PC-3 (cell line): Measurements from ENCODE around the gene HTT-AS. TPM values are rescaled to one million over a fixed set of nuclear protein-coding genes. Genes with fewer than 3 reads are reported as not detected.

ENCODE experiments used
- ATAC-seq: fragments of 200-7000 bp; cut with Tn5 transposase; 2 replicates; pipeline ENCODE4 v1.9.1; 2020; ENCODE audit warnings: mild to moderate bottlenecking, moderate library complexity
- BruUV-seq: library from RNA; stranded (reverse); fragments of 400-500 nt; replicated peaks from 2 replicates; lab custom pipeline; 2021; lab: Mats Ljungman, UMichigan
- CTCF ChIA-PET: fragments of 300-600 bp; sonication (Branson Sonifier 250); formaldehyde crosslinking; loops from one replicate; lab custom pipeline; 2022; ENCODE audit warnings: antibody characterized with exemption; lab: Charles Lee
- POLR2A ChIA-PET: fragments of 300-600 bp; sonication (Branson Sonifier 250); formaldehyde crosslinking; loops from one replicate; lab custom pipeline; 2022; ENCODE audit warnings: antibody characterized with exemption; ENCODE audit not compliant: unreplicated experiment; lab: Charles Lee
- DNase-seq: peaks from one replicate; pipeline ENCODE4 v3.0.0-alpha.2; 2015
- H2AFZ ChIP-seq: fragments of 300-600 bp; sonication (generic); 2 replicates; pipeline ENCODE4 v1.6.0; 2016; ENCODE audit warnings: antibody characterized with exemption, low read length
- H3F3A ChIP-seq: fragments of 300-600 bp; sonication (generic); one replicate; pipeline ENCODE4 v1.6.0; 2017; ENCODE audit warnings: antibody characterized with exemption, low read length, control low read depth, mild to moderate bottlenecking; ENCODE audit not compliant: unreplicated experiment
- H3K27ac ChIP-seq: fragments of 300-600 bp; sonication (generic); 2 replicates; pipeline ENCODE4 v1.5.1; 2016; ENCODE audit warnings: mild to moderate bottlenecking, low read length
- H3K27me3 ChIP-seq: fragments of 300-600 bp; sonication (generic); 2 replicates; pipeline ENCODE4 v1.6.1; 2016; ENCODE audit warnings: low read length, mixed read lengths
- H3K36me3 ChIP-seq: fragments of 300-600 bp; sonication (generic); 2 replicates; pipeline ENCODE4 v1.6.1; 2016; ENCODE audit warnings: low read depth, mixed run types, low read length, mixed read lengths
- H3K4me1 ChIP-seq: fragments of 300-600 bp; sonication (generic); 2 replicates; pipeline ENCODE4 v1.5.1; 2016; ENCODE audit warnings: low read length; ENCODE audit not compliant: insufficient read depth
- H3K4me2 ChIP-seq: fragments of 300-600 bp; sonication (generic); 2 replicates; pipeline ENCODE4 v1.6.0; 2016; ENCODE audit warnings: low read length
- H3K4me3 ChIP-seq: fragments of 300-600 bp; sonication (generic); 2 replicates; pipeline ENCODE4 v1.5.1; 2016; ENCODE audit warnings: mild to moderate bottlenecking, low read length, mixed read lengths
- H3K79me2 ChIP-seq: fragments of 300-600 bp; sonication (generic); 2 replicates; pipeline ENCODE4 v1.6.1; 2017; ENCODE audit warnings: low read length, mixed read lengths
- H3K9ac ChIP-seq: fragments of 300-600 bp; sonication (generic); 2 replicates; pipeline ENCODE4 v1.6.0; 2016; ENCODE audit warnings: mild to moderate bottlenecking, low read length
- H3K9me2 ChIP-seq: fragments of 300-600 bp; sonication (generic); replicated peaks from 2 replicates; pipeline ENCODE4 v1.6.1; 2016; ENCODE audit warnings: mixed run types, low read length, mixed read lengths
- H3K9me3 ChIP-seq: fragments of 300-600 bp; sonication (generic); 2 replicates; pipeline ENCODE4 v1.6.1; 2016; ENCODE audit warnings: low read length, mixed read lengths
- H4K20me1 ChIP-seq: fragments of 300-600 bp; sonication (generic); 2 replicates; pipeline ENCODE4 v1.6.1; 2016; ENCODE audit warnings: low read length, mixed read lengths
- CTCF ChIP-seq: fragments of 300-600 bp; sonication (generic); conservative IDR thresholded peaks from 2 replicates; pipeline ENCODE4 v1.5.1; 2017; ENCODE audit warnings: antibody characterized with exemption, low read depth, mild to moderate bottlenecking, low read length
- EZH2 ChIP-seq: fragments of 300-600 bp; sonication (generic); IDR thresholded peaks from one replicate; pipeline ENCODE4 v1.6.1; 2017; ENCODE audit warnings: antibody characterized with exemption, mild to moderate bottlenecking, low read length; ENCODE audit not compliant: unreplicated experiment
- EZH2phosphoT487 ChIP-seq: fragments of 300-600 bp; sonication (generic); IDR thresholded peaks from 2 replicates; pipeline ENCODE4 v1.6.1; 2018; ENCODE audit warnings: mild to moderate bottlenecking, antibody characterized with exemption, low read length, borderline replicate concordance
- intact Hi-C: fragments of 100-400 bp; cut with micrococcal nuclease; formaldehyde crosslinking; loops from 2 replicates; pipeline ENCODE4 v1.9.0; 2023
- total RNA-seq: library from RNA; depleted of rRNA; stranded (reverse); fragments of >200 nt; gene quantifications from 2 replicates; pipeline ENCODE4 v1.2.3, GENCODE V29; 2014

The HTT-AS gene
- total RNA-seq, 1 experiment from 2014 or later: not detected

DNA sequence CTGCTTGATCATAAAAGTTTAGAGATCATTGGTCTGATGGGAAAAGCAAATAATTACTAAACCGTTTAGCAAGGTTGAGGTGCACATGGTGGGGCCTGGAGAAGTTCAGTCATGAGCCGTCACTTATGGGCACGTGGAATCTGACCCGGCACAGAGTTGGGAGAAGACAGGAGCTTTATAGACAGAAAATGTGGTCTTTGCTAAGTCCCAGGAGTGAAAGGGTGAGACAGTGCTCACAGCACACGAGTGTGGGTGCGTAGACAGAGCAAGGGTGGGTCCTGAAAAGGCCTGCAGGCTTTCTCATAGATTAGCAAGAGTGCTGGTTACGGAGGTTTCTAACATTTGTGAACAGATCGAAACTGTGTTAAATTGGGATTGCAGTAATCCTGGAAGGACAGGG is 44.0 kb upstream of the HTT-AS start:
- CTCF ChIA-PET: no interaction called here
- Histone ChIP-seq H3K36me3 (peaks cover 20% of the 10 kb centered on the region; the same call in 1 of the 2 replicates), H3K9me2 (no peaks in the 10 kb centered on the region), H3K4me3 (no peak overlapping the region), H3K27ac (no peak overlapping the region), H4K20me1 (no peaks in the 10 kb centered on the region), H3K4me1 (no peaks in the 10 kb centered on the region), H3K9ac (no peak overlapping the region), H3K27me3 (no peaks in the 10 kb centered on the region), H3K4me2 (no peak overlapping the region), H3K79me2 (no peaks in the 10 kb centered on the region), H3K9me3 (no peaks in the 10 kb centered on the region), H3F3A (no peaks in the 10 kb centered on the region), H2AFZ (no peak overlapping the region)
- POLR2A ChIA-PET: no interaction called here
- intact Hi-C loops: no loop called here
- no peak for ATAC-seq
- no peak for DNase-seq
- TF ChIP-seq EZH2 (no peak), CTCF (no peak), EZH2phosphoT487 (no peak)
- no TSS peak for BruUV-seq

DNA sequence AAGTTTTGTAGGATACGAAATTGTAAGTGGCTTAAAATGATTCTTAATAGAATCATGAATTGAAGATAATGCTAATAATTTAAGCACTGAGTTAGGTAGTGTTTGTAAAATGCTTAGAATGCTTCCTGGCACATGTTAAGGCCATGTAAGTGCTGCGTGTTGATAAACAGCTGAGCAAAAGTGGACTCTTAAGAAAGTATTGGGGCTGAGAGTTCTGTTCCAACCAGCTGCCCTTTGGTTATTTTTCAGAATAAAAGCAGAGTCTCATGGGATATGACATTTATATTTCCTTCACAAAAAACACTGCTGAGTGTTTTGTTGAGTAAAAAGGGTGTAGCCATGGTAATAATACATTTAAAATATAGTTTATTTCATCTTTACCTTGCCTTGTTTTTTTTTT is 42.6 kb upstream of the HTT-AS start:
- CTCF ChIA-PET: no interaction called here
- Histone ChIP-seq H3K4me1 (0 out of 2 replicates have a peak, but pooled peaks cover 9% of the 10 kb centered on the region), H3K9me2 (no peaks in the 10 kb centered on the region), H3K27me3 (no peaks in the 10 kb centered on the region), H3K27ac (no peak overlapping the region), H3K79me2 (no peaks in the 10 kb centered on the region), H4K20me1 (no peaks in the 10 kb centered on the region), H3K9me3 (no peaks in the 10 kb centered on the region), H3K4me2 (no peak overlapping the region), H3K36me3 (peaks cover 13% of the 10 kb centered on the region; the same call in 1 of the 2 replicates), H3F3A (no peaks in the 10 kb centered on the region), H3K4me3 (no peak overlapping the region), H3K9ac (no peak overlapping the region), H2AFZ (no peak overlapping the region)
- ATAC-seq (no peak), DNase-seq (no peak)
- TF ChIP-seq EZH2phosphoT487 (no peak), EZH2 (no peak), CTCF (no peak)
- BruUV-seq: no TSS peak
- POLR2A ChIA-PET: no interaction called here
- intact Hi-C loops: no loop called here

GRCh38 chr4:3115637-3116270 is 41.4 kb upstream of the HTT-AS start:
- no peaks in the 10 kb centered on the region for H3K9me2 ChIP-seq
- peaks cover 20% of the 10 kb centered on the region; the same call in 1 of the 2 replicates for H3K4me1 ChIP-seq
- no peaks in the 10 kb centered on the region for H3K27me3 ChIP-seq
- no peaks in the 10 kb centered on the region for H4K20me1 ChIP-seq
- POLR2A ChIA-PET: no interaction called here
- H3K27ac ChIP-seq: no peak overlapping the region
- ATAC-seq: no peak
- no peaks in the 10 kb centered on the region for H3K9me3 ChIP-seq
- no TSS peak for BruUV-seq
- DNase-seq: no peak
- no peaks in the 10 kb centered on the region for H3F3A ChIP-seq
- TF ChIP-seq EZH2phosphoT487: no peak
- TF ChIP-seq CTCF: no peak
- no peak for TF ChIP-seq EZH2
- CTCF ChIA-PET: no interaction called here
- H3K9ac ChIP-seq: no peak overlapping the region
- H3K4me3 ChIP-seq: no peak overlapping the region
- no peak overlapping the region for H2AFZ ChIP-seq
- intact Hi-C loops: no loop called here
- no peaks in the 10 kb centered on the region for H3K79me2 ChIP-seq
- H3K36me3 ChIP-seq: peaks cover 13% of the 10 kb centered on the region; the same call in 1 of the 2 replicates
- no peak overlapping the region for H3K4me2 ChIP-seq
